ENCODE measurements around the gene VPS26C.

DNA sequence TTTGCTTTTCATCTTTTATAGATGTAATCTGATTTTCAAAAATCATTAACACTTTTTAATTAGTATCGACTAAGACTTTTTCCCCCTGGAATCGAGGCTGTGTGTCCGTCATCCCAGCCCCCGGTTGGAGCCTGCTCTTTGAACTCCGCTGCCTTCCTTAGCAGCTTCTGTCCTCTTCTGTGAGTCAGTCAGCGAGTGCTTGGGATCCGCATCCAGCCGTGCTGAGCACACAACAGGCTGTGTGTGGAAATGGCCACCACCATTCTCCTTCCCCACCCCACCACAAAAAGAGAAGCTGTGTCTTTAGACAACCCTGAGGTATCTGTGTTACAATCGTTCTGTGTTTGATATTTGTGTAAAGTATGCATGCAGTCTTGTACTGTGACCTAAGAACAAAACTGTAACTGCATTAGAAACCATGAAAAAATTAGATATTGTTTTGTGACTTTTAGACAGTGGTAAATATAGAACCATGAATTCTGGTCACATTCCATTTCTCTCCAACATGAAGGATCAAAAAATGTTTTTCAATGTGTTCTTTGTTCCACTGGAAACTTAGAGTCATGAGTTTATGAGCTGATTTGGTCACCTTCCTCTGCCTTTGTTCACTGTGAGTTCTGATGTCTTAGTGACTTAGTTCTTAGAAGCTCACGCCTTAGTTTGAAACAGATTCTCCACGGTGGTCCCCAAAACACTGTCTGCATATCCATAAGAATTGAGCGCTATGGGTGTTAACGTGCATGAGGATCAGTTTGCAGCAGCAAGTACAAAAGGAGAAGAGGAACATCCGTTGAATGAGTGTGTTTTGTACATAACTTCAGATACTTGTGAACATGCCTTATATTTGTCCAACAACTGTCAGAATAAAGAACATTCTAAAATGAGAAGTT, 64.7 kb downstream of the VPS26C start:
- no peak for TF ChIP-seq ZNF224 (CRISPR knock-in tag; IDR thresholded peaks at IDR 0.05)
- TF ChIP-seq ATF3 (CRISPR knock-in tag; IDR thresholded peaks at IDR 0.05): no peak
- TF ChIP-seq ZSCAN30 (CRISPR knock-in tag; IDR thresholded peaks at IDR 0.05): no peak
- TF ChIP-seq ZNF777 (CRISPR knock-in tag; IDR thresholded peaks at IDR 0.05): no peak
- no peak for TF ChIP-seq DR1 (CRISPR knock-in tag; IDR thresholded peaks at IDR 0.05)

Measured in HepG2 (cell line).